ENCODE data around the gene OR52J3. TPM values are rescaled to one million over a fixed set of nuclear protein-coding genes. Genes with fewer than 3 reads are reported as not detected.

The OR52J3 gene
- total and polyA plus RNA-seq, 2 donors (not counting 1 experiment from before 2014, with no cell fraction given), result not detected

GRCh38 chr11:5036669-5037068 lies 9.7 kb upstream of the OR52J3 start:
- no peak for TF ChIP-seq CTCF (IDR thresholded peaks at IDR 0.05)
- no peak for TF ChIP-seq EZH2 (IDR thresholded peaks at IDR 0.05; ENCODE audit: borderline replicate concordance, insufficient read depth, low read depth, low read length, poor library complexity, severe bottlenecking)
- Histone ChIP-seq H3K27me3 (replicated peaks in 1 of 4; ENCODE audit: control extremely low read depth in 1 of 4, control insufficient read depth in 3 of 4, insufficient read depth in 4 of 4, low read length in 3 of 4) (no peaks in the 10 kb centered on the region), H3K4me2 (replicated peaks; ENCODE audit: low read depth, low read length, poor library complexity, severe bottlenecking) (no peak overlapping the region), H3K9ac (ENCODE audit: low read length) (no peak overlapping the region), H3K4me3 (ENCODE audit: control extremely low read depth in 1 of 5, extremely low read depth in 1 of 5, insufficient read depth in 1 of 5, low read depth in 2 of 5, low read length in 4 of 5) (no peak overlapping the region), H2AFZ (ENCODE audit: insufficient read depth, low read depth, low read length, poor library complexity, severe bottlenecking) (no peak overlapping the region), H4K20me1 (ENCODE audit: control insufficient read depth, insufficient read depth, low read length, poor library complexity, severe bottlenecking) (no peaks in the 10 kb centered on the region), H3K27ac (ENCODE audit: low read length in 2 of 2) (no peak overlapping the region), H3K9me3 (ENCODE audit: control extremely low read depth in 1 of 3, control insufficient read depth in 2 of 3, insufficient read depth in 1 of 3, low read length in 2 of 3) (no peaks in the 10 kb centered on the region), H3K4me1 (ENCODE audit: control insufficient read depth in 2 of 2, insufficient read depth in 2 of 2, low read length in 2 of 2) (no peaks in the 10 kb centered on the region), H3K79me2 (ENCODE audit: control insufficient read depth, insufficient read depth, low read length) (no peaks in the 10 kb centered on the region), H3K36me3 (replicated peaks in 1 of 2; ENCODE audit: control extremely low read depth in 1 of 2, control insufficient read depth in 1 of 2, extremely low read depth in 1 of 2, insufficient read depth in 2 of 2, low read length in 1 of 2) (no peaks in the 10 kb centered on the region)
- Mint-ChIP-seq H3K27me3 (no peaks in the 10 kb centered on the region), H3K9me3 (ENCODE audit: insufficient read depth) (no peaks in the 10 kb centered on the region), H3K4me3 (no peak overlapping the region), H3K27ac (no peak overlapping the region), H3K4me1 (no peaks in the 10 kb centered on the region)
- CTCF ChIA-PET, result no interaction called here
- ATAC-seq (ENCODE audit: low read depth) (no peak), DNase-seq (no peak)
- POLR2A ChIA-PET, result no interaction called here
- intact Hi-C loops (cut with micrococcal nuclease), result no loop called here
- 97% methylated on average over 2 of the region's 2 CpGs for WGBS (ENCODE audit: insufficient coverage)

- Histone ChIP-seq H2AFZ (ENCODE audit: insufficient read depth, low read depth, low read length, poor library complexity, severe bottlenecking) (no peak overlapping the region), H3K27ac (ENCODE audit: low read length in 2 of 2) (no peak overlapping the region), H3K79me2 (ENCODE audit: control insufficient read depth, insufficient read depth, low read length) (no peaks in the 10 kb centered on the region), H3K27me3 (replicated peaks in 1 of 4; ENCODE audit: control extremely low read depth in 1 of 4, control insufficient read depth in 3 of 4, insufficient read depth in 4 of 4, low read length in 3 of 4) (no peaks in the 10 kb centered on the region), H3K4me1 (ENCODE audit: control insufficient read depth in 2 of 2, insufficient read depth in 2 of 2, low read length in 2 of 2) (no peaks in the 10 kb centered on the region), H3K4me2 (replicated peaks; ENCODE audit: low read depth, low read length, poor library complexity, severe bottlenecking) (no peak overlapping the region), H3K9me3 (ENCODE audit: control extremely low read depth in 1 of 3, control insufficient read depth in 2 of 3, insufficient read depth in 1 of 3, low read length in 2 of 3) (no peaks in the 10 kb centered on the region), H3K9ac (ENCODE audit: low read length) (no peak overlapping the region), H4K20me1 (ENCODE audit: control insufficient read depth, insufficient read depth, low read length, poor library complexity, severe bottlenecking) (no peaks in the 10 kb centered on the region), H3K4me3 (ENCODE audit: control extremely low read depth in 1 of 5, extremely low read depth in 1 of 5, insufficient read depth in 1 of 5, low read depth in 2 of 5, low read length in 4 of 5) (no peak overlapping the region), H3K36me3 (replicated peaks in 1 of 2; ENCODE audit: control extremely low read depth in 1 of 2, control insufficient read depth in 1 of 2, extremely low read depth in 1 of 2, insufficient read depth in 2 of 2, low read length in 1 of 2) (no peaks in the 10 kb centered on the region)
- Mint-ChIP-seq H3K27me3 (no peaks in the 10 kb centered on the region), H3K9me3 (ENCODE audit: insufficient read depth) (no peaks in the 10 kb centered on the region), H3K4me1 (no peaks in the 10 kb centered on the region), H3K4me3 (no peak overlapping the region), H3K27ac (no peak overlapping the region)
- POLR2A ChIA-PET, result no interaction called here
- WGBS (ENCODE audit: insufficient coverage), result no CpG with 5 or more reads among the region's 2 CpGs
- ATAC-seq (ENCODE audit: low read depth) (no peak), DNase-seq (no peak)
- TF ChIP-seq CTCF (IDR thresholded peaks at IDR 0.05), result no peak
- no peak for TF ChIP-seq EZH2 (IDR thresholded peaks at IDR 0.05; ENCODE audit: borderline replicate concordance, insufficient read depth, low read depth, low read length, poor library complexity, severe bottlenecking)
- intact Hi-C loops (cut with micrococcal nuclease), result no loop called here
- CTCF ChIA-PET, result no interaction called here
Measured at GRCh38 chr11:5037926-5038325, 8.4 kb upstream of the OR52J3 start.

All from B cell (primary cell).